Esophagus muscularis mucosa (tissue), 4 donors: ENCODE measurements around the gene DNM3. TPM values are rescaled to one million over a fixed set of nuclear protein-coding genes. Genes with fewer than 3 reads are reported as not detected.

Experiments used
- DNase-seq: peaks from one replicate; pipeline ENCODE4 v3.0.0-alpha.2; 2017; ENCODE audit errors: extremely low spot score
- H3K27ac ChIP-seq, 4 donors: fragments of 200-600 bp; sonication (generic); replicated peaks in 1 of 4; 1 replicate in 3 of 4; 2 replicates in 1 of 4; pipeline ENCODE4 v1.5.1; 2016 to 2019; ENCODE audit warnings: mild to moderate bottlenecking in 1 of 4
- H3K27me3 ChIP-seq, 4 donors: fragments of 200-600 bp; sonication (generic); one replicate each; pipeline versions ENCODE4 v1.5.1 to v1.6.0; 2016 to 2019
- H3K36me3 ChIP-seq, 4 donors: fragments of 200-600 bp; sonication (generic); one replicate each; pipeline ENCODE4 v1.5.1; 2016 to 2019
- H3K4me1 ChIP-seq, 4 donors: fragments of 200-600 bp; sonication (generic); one replicate each; pipeline ENCODE4 v1.5.1; 2016 to 2019
- H3K4me3 ChIP-seq, 4 donors: fragments of 200-600 bp; sonication (generic); 1 replicate in 2 of 4; 2 replicates in 2 of 4; pipeline ENCODE4 v1.5.1; 2016 to 2019; ENCODE audit warnings: mild to moderate bottlenecking in 4 of 4, moderate library complexity in 1 of 4
- H3K9me3 ChIP-seq, 4 donors: fragments of 200-600 bp; sonication (generic); 1 replicate in 3 of 4; 2 replicates in 1 of 4; pipeline ENCODE4 v1.5.1; 2016 to 2019
- CTCF ChIP-seq, 3 experiments: fragments of 200-600 bp in 2 of 3; fragments of 450-650 bp in 1 of 3; sonication (generic) in 2 of 3; IDR thresholded peaks; one replicate each; pipeline ENCODE4 v1.5.1; 2017 to 2019; ENCODE audit warnings: antibody characterized with exemption in 3 of 3, mild to moderate bottlenecking in 2 of 3, moderate library complexity in 1 of 3
- EP300 ChIP-seq: sonication (generic); formaldehyde crosslinking; IDR thresholded peaks from one replicate; pipeline ENCODE4 v1.6.1; 2017; ENCODE audit warnings: antibody characterized with exemption
- POLR2A ChIP-seq: fragments of 450-650 bp; IDR thresholded peaks from one replicate; pipeline ENCODE4 v1.6.1; 2017; ENCODE audit warnings: antibody characterized with exemption, moderate library complexity, mild to moderate bottlenecking, low read depth
- POLR2AphosphoS5 ChIP-seq, 2 donors: sonication (generic); formaldehyde crosslinking; IDR thresholded peaks; one replicate each; pipeline ENCODE4 v1.6.1; 2017; ENCODE audit warnings: antibody characterized with exemption in 2 of 2
- WGBS: methylation state at CpG from one replicate; pipeline ENCODE4 v1.1.5; 2018; 5-methylcytosine and 5-hydroxymethylcytosine counted together
- intact Hi-C: fragments of 100-400 bp; cut with DNase I; formaldehyde crosslinking; loops from one replicate; pipeline ENCODE4 v1.15.1; 2023
- total RNA-seq, 4 donors: library from RNA; depleted of rRNA; stranded (reverse); fragments of >200 nt; gene quantifications; one replicate each; pipeline versions ENCODE4 v1.1.0 to v1.2.1, GENCODE V29; 2016

The DNM3 gene
- total RNA-seq, 4 donors from 2014 or later, result 3.3 to 6.4 (median 3.9) TPM

GRCh38 chr1:172390683-172391551 is 549.6 kb downstream of the DNM3 start:
- Histone ChIP-seq H3K36me3 (no peaks in the 10 kb centered on the region), H3K27ac (peak overlapping the region in 3 of 4 donors; percentile 19 to 34 (median 27)), H3K4me1 (peaks cover 0 to 51% (median 34%) of the 10 kb centered on the region in 4 donors), H3K4me3 (peak overlapping the region in 1 of 4 donors; percentile 10), H3K9me3 (no peaks in the 10 kb centered on the region), H3K27me3 (no peaks in the 10 kb centered on the region)
- 86% methylated on average over 9 of the region's 9 CpGs for WGBS
- TF ChIP-seq CTCF (IDR thresholded peaks at IDR 0.05) (no peak), EP300 (no peak), POLR2AphosphoS5 (IDR thresholded peaks at IDR 0.05) (no peak), POLR2A (no peak)
- intact Hi-C loops, result loop anchor here (10.0 kb wide), 1 partner anchor 66 kb away; no protein-coding TSS in a partner anchor
- no peak for DNase-seq

- DNase-seq, result no peak
- WGBS, result 98% methylated on average over 1 of the region's 1 CpG
- peaks cover 3 to 61% (median 40%) of the 10 kb centered on the region in 4 donors for H3K4me1 ChIP-seq
These were observed 550.7 kb downstream of the DNM3 start for GRCh38 chr1:172391976-172392375.

GRCh38 chr1:172393354-172393753 is 552.1 kb downstream of the DNM3 start:
- intact Hi-C loops, result loop anchor here (10.0 kb wide), 1 partner anchor 69 kb away; no protein-coding TSS in a partner anchor
- WGBS, result 61% methylated on average over 5 of the region's 5 CpGs

More at GRCh38 chr1:172391976-172392375, 550.7 kb downstream of the DNM3 start:
- H3K27me3 ChIP-seq, result no peaks in the 10 kb centered on the region
- no peak for TF ChIP-seq EP300
- no peak for TF ChIP-seq POLR2AphosphoS5 (IDR thresholded peaks at IDR 0.05)
- no peak for TF ChIP-seq CTCF (IDR thresholded peaks at IDR 0.05)
- TF ChIP-seq POLR2A, result no peak
- intact Hi-C loops, result loop anchor here (10.0 kb wide), 1 partner anchor 67 kb away; no protein-coding TSS in a partner anchor
- H3K36me3 ChIP-seq, result no peaks in the 10 kb centered on the region
- H3K27ac ChIP-seq, result no peak overlapping the region
- H3K9me3 ChIP-seq, result no peaks in the 10 kb centered on the region
- no peak overlapping the region for H3K4me3 ChIP-seq

GRCh38 chr1:172394141-172394751 is 552.9 kb downstream of the DNM3 start:
- WGBS, result 18% methylated on average over 4 of the region's 4 CpGs

More at GRCh38 chr1:172393354-172393753, 552.1 kb downstream of the DNM3 start:
- Histone ChIP-seq H3K9me3 (no peaks in the 10 kb centered on the region), H3K4me1 (peaks cover 15 to 75% (median 54%) of the 10 kb centered on the region in 4 donors), H3K27ac (peak overlapping the region; percentile 64 to 70 (median 68)), H3K4me3 (no peak overlapping the region), H3K36me3 (no peaks in the 10 kb centered on the region), H3K27me3 (no peaks in the 10 kb centered on the region)
- DNase-seq, result no peak
- no peak for TF ChIP-seq CTCF (IDR thresholded peaks at IDR 0.05)
- TF ChIP-seq POLR2A, result no peak
- no peak for TF ChIP-seq POLR2AphosphoS5 (IDR thresholded peaks at IDR 0.05)
- no peak for TF ChIP-seq EP300

More at GRCh38 chr1:172394141-172394751, 552.9 kb downstream of the DNM3 start:
- peaks cover 22 to 84% (median 63%) of the 10 kb centered on the region in 4 donors for H3K4me1 ChIP-seq
- H3K9me3 ChIP-seq, result no peaks in the 10 kb centered on the region
- no peaks in the 10 kb centered on the region for H3K27me3 ChIP-seq
- DNase-seq, result no peak
- peak overlapping the region; percentile 64 to 70 (median 68) for H3K27ac ChIP-seq
- TF ChIP-seq POLR2A (no peak), EP300 (no peak), POLR2AphosphoS5 (IDR thresholded peaks at IDR 0.05) (no peak), CTCF (IDR thresholded peaks at IDR 0.05) (no peak)
- intact Hi-C loops, result loop anchor here (10.0 kb wide), 1 partner anchor 69 kb away; no protein-coding TSS in a partner anchor
- H3K36me3 ChIP-seq, result no peaks in the 10 kb centered on the region
- peak overlapping the region in 1 of 4 donors; percentile 0 for H3K4me3 ChIP-seq
